HG03575 (cell line): ENCODE measurements around the gene DNAJC18.
"Not testable (repeated sequence)": the region's sequence is repeated elsewhere in the genome, so short reads cannot be mapped to it uniquely, and the experiment has no call there.

ENCODE experiments used
- ATAC-seq: cut with Tn5 transposase; IDR thresholded peaks from one replicate; pipeline ENCODE4 v1.9.1; 2021; ENCODE audit not compliant: unreplicated experiment, insufficient number of reproducible peaks, low FRiP score; ENCODE audit errors: extremely low read depth

The DNAJC18 gene

GRCh38 chr5:139440416-139440815, 1.1 kb upstream of the DNAJC18 start:
- not testable (repeated sequence) for ATAC-seq

DNA sequence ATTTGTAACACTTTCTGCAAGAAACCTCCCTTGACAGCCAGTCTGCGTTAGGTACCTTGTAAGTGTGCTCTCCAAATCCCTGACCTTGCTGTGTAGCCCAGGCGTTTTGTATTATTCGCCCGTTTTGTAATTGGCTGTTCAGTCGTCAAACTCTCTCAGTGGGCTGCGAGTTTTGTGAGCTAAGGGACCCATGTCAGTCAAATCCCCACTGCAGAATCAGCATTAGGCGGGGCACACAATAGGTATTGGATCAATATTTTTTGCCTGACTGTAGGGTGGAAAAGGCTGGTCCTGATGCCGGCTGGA, 665 bp downstream of the DNAJC18 start:
- ATAC-seq: no peak

- ATAC-seq: no peak
These were observed 3.6 kb downstream of the DNAJC18 start for GRCh38 chr5:139435676-139436075.

DNA sequence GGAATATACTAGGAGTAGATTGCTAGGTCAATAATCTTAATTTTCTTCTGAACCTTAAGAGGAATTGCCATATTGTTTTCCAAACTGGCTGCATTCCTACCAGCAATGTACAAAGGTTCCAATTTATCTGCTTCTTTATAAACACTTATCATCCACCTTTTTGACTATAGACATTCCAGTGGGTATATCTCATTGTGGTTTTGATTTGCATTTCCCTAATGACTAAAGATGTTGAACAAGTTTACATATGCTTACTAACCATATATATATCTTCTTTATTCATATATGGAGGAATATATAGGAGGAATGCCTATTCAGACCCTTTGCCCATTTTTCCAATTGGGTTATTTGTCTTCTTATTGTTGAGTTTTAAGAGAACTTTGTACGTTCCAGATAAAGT, 7.6 kb downstream of the DNAJC18 start:
- ATAC-seq: no peak

DNA sequence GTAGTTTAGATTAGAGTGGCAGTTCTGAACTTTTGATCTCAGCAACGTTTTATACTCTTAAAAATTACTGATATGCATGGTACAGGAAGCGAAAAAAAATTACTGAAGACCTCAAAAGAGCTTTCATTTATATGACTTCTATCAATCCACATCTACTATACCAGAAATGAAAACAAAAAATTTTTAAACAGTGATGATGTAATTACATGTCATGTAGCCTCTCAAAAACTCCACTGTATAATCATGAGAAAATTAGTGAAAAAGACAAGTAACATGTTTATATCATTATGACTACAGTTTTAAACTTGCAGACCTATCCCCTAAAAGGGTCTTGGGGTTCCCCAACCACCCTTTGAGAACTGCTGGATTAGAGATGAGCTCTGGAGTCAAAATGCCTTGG, 9.3 kb downstream of the DNAJC18 start:
- no peak for ATAC-seq

GRCh38 chr5:139426203-139426885, 13.0 kb downstream of the DNAJC18 start:
- ATAC-seq: no peak

DNA sequence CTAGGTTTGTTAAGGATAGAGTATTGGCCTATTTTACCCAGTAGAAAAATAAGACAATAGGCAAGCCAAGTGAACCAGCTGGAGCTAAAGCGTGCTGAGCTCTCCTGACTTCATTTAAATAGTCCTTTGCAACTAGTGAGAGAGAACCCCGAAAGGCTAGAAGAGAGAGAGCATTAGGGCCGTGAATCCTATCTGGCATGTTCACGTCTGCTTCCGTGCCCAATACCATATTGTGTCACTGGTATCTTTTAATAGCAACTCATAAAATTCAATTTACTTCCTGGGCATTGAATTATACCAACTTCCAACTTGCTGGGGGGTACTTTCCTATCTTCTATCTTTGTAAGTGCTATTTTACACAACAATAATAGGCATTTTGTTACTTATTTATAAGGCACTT, 13.8 kb downstream of the DNAJC18 start:
- no peak for ATAC-seq

GRCh38 chr5:139422307-139422893, 16.9 kb downstream of the DNAJC18 start:
- no peak for ATAC-seq

DNA sequence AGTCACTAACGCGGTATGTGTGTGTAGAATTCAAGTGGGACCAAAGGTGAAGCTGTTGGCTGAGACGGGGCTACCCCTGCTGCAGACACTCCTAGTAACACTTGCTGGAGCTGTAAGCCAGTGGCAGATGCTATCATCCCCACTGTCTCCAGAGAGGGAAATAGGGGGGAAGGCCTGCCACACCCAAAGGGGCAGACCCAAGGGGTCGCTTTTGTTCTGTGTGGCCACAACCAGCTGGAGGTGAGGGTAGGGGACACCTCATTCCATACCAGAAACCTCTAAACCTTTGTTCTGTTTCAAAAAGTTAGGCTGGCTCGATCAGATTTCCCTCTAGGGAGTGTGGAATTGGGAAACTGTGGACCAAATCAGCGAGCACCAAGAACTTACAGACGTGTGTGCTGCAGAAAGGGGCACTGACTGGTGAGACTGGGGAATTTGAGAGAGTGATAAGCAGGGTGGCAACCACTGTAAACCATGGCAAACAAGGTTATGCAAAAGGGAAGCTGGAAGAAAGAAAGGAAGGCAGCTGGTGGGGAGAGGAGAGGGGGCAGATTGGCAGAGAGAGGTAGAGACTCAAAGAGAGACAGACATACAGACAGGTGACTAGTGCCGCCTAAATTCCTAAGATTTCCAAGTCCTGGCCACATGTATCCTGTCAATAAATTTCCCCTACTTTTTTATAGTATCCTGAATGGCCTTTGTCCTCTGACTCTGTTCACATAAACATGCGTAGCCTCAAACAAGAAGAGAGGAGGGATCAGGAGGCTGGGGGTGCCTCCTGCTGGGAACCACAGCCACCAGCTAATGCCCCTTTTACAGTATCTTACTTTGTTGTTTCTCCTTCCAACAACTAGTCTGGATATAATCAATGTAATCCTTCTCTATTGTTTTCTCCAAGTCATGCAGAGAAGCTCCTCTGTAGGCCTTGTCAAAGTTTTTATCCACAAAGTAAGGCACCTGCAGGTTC, 19.8 kb downstream of the DNAJC18 start:
- ATAC-seq: no peak

- ATAC-seq: no peak
These were observed 20.5 kb downstream of the DNAJC18 start for GRCh38 chr5:139418793-139419192.

DNA sequence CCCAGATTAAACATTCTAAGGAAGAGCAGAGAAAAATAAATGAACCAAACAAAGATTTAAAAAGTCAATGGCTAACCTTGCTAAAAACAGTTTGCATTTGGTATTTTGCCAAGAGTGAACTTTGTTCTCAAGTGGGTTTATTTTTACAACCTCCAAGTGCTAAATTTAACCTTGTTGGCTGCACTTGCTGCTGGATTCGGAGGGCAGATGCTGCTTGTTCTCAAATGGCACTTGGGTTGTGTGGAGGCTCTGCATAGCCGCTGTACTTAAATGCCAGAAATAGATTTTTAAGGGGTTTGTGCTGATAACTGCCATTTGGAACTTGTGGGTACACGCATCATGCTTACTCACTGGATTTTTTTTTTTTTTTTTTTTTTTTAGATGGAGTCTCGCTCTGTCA, 22.1 kb downstream of the DNAJC18 start:
- ATAC-seq: no peak

GRCh38 chr5:139416651-139417050, 22.7 kb downstream of the DNAJC18 start:
- no peak for ATAC-seq

- ATAC-seq: no peak
These were observed 23.5 kb downstream of the DNAJC18 start for GRCh38 chr5:139415869-139416268.

GRCh38 chr5:139415221-139415861, 24.0 kb downstream of the DNAJC18 start:
- ATAC-seq: no peak

DNA sequence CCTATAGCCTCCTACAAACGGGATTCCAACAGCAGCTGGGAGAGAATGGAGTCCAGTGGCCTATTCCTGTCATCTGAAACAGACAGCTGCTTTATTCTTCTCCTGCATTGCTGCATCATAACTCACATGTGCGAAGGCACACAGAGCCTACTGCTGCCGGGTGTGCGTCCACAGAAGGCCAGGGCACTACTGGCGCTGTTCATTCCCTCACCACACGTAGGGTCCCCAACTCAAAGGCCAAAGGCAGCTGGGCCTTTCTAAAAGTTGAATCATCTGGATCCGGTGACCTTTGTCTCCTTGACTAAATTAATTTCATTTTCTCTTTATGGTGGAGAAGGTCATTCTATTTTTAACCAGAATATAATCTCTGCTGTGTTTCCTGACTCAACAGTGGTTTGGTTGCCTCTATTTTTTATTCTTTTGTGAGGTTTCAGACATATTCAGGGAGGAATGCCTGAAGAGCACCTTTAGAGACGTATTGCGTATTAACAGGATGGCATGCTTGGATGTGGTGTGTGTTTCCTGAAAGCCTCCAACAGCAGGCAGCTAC, 24.7 kb downstream of the DNAJC18 start:
- ATAC-seq: no peak

DNA sequence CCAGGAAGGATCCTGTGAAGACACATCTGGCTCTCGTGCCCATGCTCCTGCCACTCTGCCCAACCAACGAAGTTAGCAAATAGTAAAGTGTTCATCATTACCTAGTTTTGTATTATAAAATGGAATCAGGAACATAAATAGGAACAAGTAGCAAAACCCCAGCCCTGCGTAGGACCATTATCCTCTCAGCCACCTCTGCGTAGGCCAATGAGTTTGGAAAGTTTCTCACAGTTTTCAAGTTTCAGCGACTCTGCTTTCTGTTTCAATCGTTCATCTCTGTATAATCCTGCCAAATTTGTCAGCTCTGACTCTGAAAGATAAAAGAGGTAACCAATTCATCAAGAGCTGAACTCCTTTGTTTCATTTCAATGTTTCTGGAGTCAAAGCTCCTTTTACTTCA, 25.4 kb downstream of the DNAJC18 start:
- ATAC-seq: no peak

- ATAC-seq: no peak
These were observed 26.2 kb downstream of the DNAJC18 start for GRCh38 chr5:139413153-139413552.

GRCh38 chr5:139410993-139411828, 28.1 kb downstream of the DNAJC18 start:
- no peak for ATAC-seq
